Lung (tissue), 16 donors: ENCODE measurements around the gene RGL4. TPM values are rescaled to one million over a fixed set of nuclear protein-coding genes. Genes with fewer than 3 reads are reported as not detected.
"Not testable (repeated sequence)": the region's sequence is repeated elsewhere in the genome, so short reads cannot be mapped to it uniquely, and the experiment has no call there.

Source experiments
- ATAC-seq: fragments of 200-7000 bp; cut with Tn5 transposase; one replicate; pipeline ENCODE4 v1.9.1; 2020; ENCODE audit warnings: moderate number of reproducible peaks; ENCODE audit not compliant: insufficient read depth, low FRiP score
- DNase-seq, 3 donors: peaks; one replicate each; pipeline ENCODE4 v3.0.0-alpha.2; 2013 to 2017
- H3K27ac ChIP-seq, 2 donors: one replicate each; pipeline ENCODE4 v1.5.1; 2013; ENCODE audit warnings: mild to moderate bottlenecking in 2 of 2, moderate library complexity in 2 of 2, control low read depth in 1 of 2, inconsistent platforms in 1 of 2, low read depth in 1 of 2, low read length in 1 of 2
- H3K27me3 ChIP-seq, 3 donors: one replicate each; pipeline ENCODE4 v1.5.1; 2013; ENCODE audit warnings: low read length in 2 of 3; ENCODE audit not compliant: control insufficient read depth in 3 of 3, insufficient read depth in 3 of 3
- H3K36me3 ChIP-seq, 4 donors: one replicate each; pipeline ENCODE4 v1.5.1; 2013; ENCODE audit warnings: low read length in 4 of 4, mild to moderate bottlenecking in 1 of 4, moderate library complexity in 1 of 4; ENCODE audit not compliant: control insufficient read depth in 4 of 4, insufficient read depth in 4 of 4
- H3K4me1 ChIP-seq, 5 donors: one replicate each; pipeline ENCODE4 v1.5.1; 2013; ENCODE audit warnings: low read length in 5 of 5, mild to moderate bottlenecking in 2 of 5, moderate library complexity in 1 of 5; ENCODE audit not compliant: control insufficient read depth in 5 of 5, insufficient read depth in 5 of 5
- H3K4me3 ChIP-seq: one replicate; pipeline ENCODE4 v1.5.1; 2013; ENCODE audit warnings: mild to moderate bottlenecking, control low read depth, moderate library complexity
- H3K9ac ChIP-seq, 2 donors: one replicate each; pipeline ENCODE4 v1.5.1; 2013; ENCODE audit warnings: low read length in 2 of 2, control low read depth in 1 of 2; ENCODE audit not compliant: insufficient read depth in 1 of 2
- H3K9me3 ChIP-seq, 4 donors: one replicate each; pipeline ENCODE4 v1.5.1; 2013; ENCODE audit warnings: low read length in 3 of 4, mild to moderate bottlenecking in 1 of 4, moderate library complexity in 1 of 4; ENCODE audit not compliant: control insufficient read depth in 4 of 4, insufficient read depth in 3 of 4
- CTCF ChIP-seq: IDR thresholded peaks from 2 replicates; pipeline ENCODE4 v1.5.1; 2012; ENCODE audit warnings: mild to moderate bottlenecking; ENCODE audit errors: control extremely low read depth, extremely low read depth
- WGBS, 2 donors: extraction: QIAGEN DNeasy Blood & Tissue Kit; methylation state at CpG; one replicate each; pipeline ENCODE4 v1.1.7; 2013; 5-methylcytosine and 5-hydroxymethylcytosine counted together
- long read RNA-seq, 5 donors: transcript quantifications; one replicate each; lab custom pipeline, GENCODE V29; 2026
- polyA plus RNA-seq, 2 donors: library from polyadenylated mRNA; stranded (reverse); fragments of 200-250 nt; gene quantifications; one replicate each; pipeline ENCODE4 v1.2.1, GENCODE V29; 2013
- total RNA-seq, 2 donors: library from RNA; depleted of rRNA in 1 of 2; stranded (reverse); fragments of >200 nt in 1 of 2; gene quantifications; one replicate each; pipeline ENCODE4 v1.2.1, GENCODE V29; 2014 to 2021
- donor health status: control.
- donor health status: control.
- donor health status: Bipolar disorder and iron deficiency.
- donor health status: healthy.
- donor health status: DM: yes; HTN: yes; CAD: no.

RGL4 gene
- total RNA-seq: 1 to 10 TPM; 1.3 to 3.1 TPM
- polyA plus RNA-seq: 10 to 100 TPM in 1 of 2 donors, 1 to 10 TPM in 1; 2.1 to 37.0 TPM
- long read RNA-seq, donor 1: 0 reads
- long read RNA-seq, donor 2: 0 reads
- long read RNA-seq, donor 3, partial matches to known transcripts: 0 of 1 reads
- long read RNA-seq, donor 3, other reads (novel, unspliced or antisense): 0 of 1 reads
- long read RNA-seq, donor 4: 0 reads
- long read RNA-seq, donor 5, partial matches to known transcripts: 5 of 5 reads
- long read RNA-seq, donor 5, other reads (novel, unspliced or antisense): 0 of 5 reads

- whole genome bisulfite sequencing, 2 donors: 97 to 98% methylated on average over 5 of the region's 5 CpGs
- no peak within 1 kb of the TSS for H3K27ac ChIP-seq
- H3K4me1 ChIP-seq: peaks cover 0 to 5% (median 0%) of the 10 kb centered on the region in 5 donors
- ATAC-seq (no peak), DNase-seq (no peak)
- no peak within 1 kb of the TSS for H3K9ac ChIP-seq
- no peaks in the 10 kb centered on the region for H3K27me3 ChIP-seq
- no peak for TF ChIP-seq CTCF
- no peak within 1 kb of the TSS for H3K4me3 ChIP-seq
- H3K36me3 ChIP-seq: peaks cover 6 to 26% (median 12%) of the 10 kb centered on the region in 4 donors
- H3K9me3 ChIP-seq: peaks cover 0 to 2% (median 0%) of the 10 kb centered on the region in 4 donors
These were observed at the start of gene RGL4 for GRCh38 chr22:23690713-23691112. RGL4 (plus strand) TSS chr22:23691013; CDS start chr22:23692031, 1,018 bp downstream.

GRCh38 chr22:23646526-23646925 is 44.3 kb upstream of the RGL4 start:
- not testable (repeated sequence) for H3K4me1 ChIP-seq, DNase-seq, H3K27ac ChIP-seq, H3K9me3 ChIP-seq, ATAC-seq, H3K36me3 ChIP-seq, H3K4me3 ChIP-seq, H3K27me3 ChIP-seq, H3K9ac ChIP-seq
- WGBS, 2 donors: 96 to 97% methylated on average over 7 of the region's 7 CpGs

GRCh38 chr22:23649071-23649501 is 41.7 kb upstream of the RGL4 start:
- TF ChIP-seq CTCF: no peak
- ATAC-seq (no peak), DNase-seq (no peak)
- peaks cover 0 to 3% (median 0%) of the 10 kb centered on the region in 5 donors for H3K4me1 ChIP-seq
- no peaks in the 10 kb centered on the region for H3K9me3 ChIP-seq
- H3K4me3 ChIP-seq: no peak overlapping the region
- H3K27me3 ChIP-seq: no peaks in the 10 kb centered on the region
- no peak overlapping the region for H3K27ac ChIP-seq
- H3K36me3 ChIP-seq: peaks cover 0 to 8% (median 0%) of the 10 kb centered on the region in 4 donors
- 89 to 90% methylated on average over 18 of the region's 18 CpGs for WGBS, 2 donors
- H3K9ac ChIP-seq: no peak overlapping the region

- no peaks in the 10 kb centered on the region for H3K9me3 ChIP-seq
- H3K27me3 ChIP-seq: no peaks in the 10 kb centered on the region
- no peak for TF ChIP-seq CTCF
- 91 to 96% methylated on average over 6 of the region's 6 CpGs for WGBS, 2 donors
- DNase-seq (no peak), ATAC-seq (no peak)
- H3K27ac ChIP-seq: no peak overlapping the region
- peaks cover 0 to 3% (median 0%) of the 10 kb centered on the region in 5 donors for H3K4me1 ChIP-seq
- no peak overlapping the region for H3K9ac ChIP-seq
- H3K36me3 ChIP-seq: peaks cover 0 to 8% (median 0%) of the 10 kb centered on the region in 4 donors
- H3K4me3 ChIP-seq: no peak overlapping the region
These were observed 39.1 kb upstream of the RGL4 start for GRCh38 chr22:23651676-23652075.
